ENCODE measurements around the gene TBC1D22A. TPM values are rescaled to one million over a fixed set of nuclear protein-coding genes. Genes with fewer than 3 reads are reported as not detected.

Gene TBC1D22A
- total RNA-seq, 1 donor from 2014 or later: 24.2 TPM

DNA sequence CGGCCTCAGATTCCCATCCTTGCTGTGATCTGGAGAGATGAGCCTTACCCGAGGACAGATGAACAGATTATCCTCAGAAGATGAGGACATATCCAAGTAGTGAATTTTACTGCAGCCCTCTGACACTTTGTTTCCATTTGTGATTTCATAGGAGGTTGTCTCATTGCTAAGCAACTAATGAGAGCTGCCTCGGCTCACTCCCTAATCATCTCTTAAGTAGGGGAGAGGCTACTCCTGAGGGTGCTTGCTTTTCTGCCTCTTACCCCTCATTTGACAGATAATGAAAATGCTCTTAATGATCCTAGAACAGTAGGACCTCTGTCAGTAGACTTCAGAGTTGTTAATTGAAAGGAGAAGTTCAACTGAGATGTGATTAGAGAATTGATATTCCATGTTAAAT, 150.9 kb downstream of the TBC1D22A start:
- Histone ChIP-seq H3K27ac (ENCODE audit: low read depth, low read length) (no peak overlapping the region), H4K20me1 (ENCODE audit: insufficient read depth, low read length) (peaks cover 21% of the 10 kb centered on the region), H3K36me3 (ENCODE audit: insufficient read depth, low read length) (peaks cover 5% of the 10 kb centered on the region), H3K9ac (ENCODE audit: low read length) (no peak overlapping the region), H3K4me3 (ENCODE audit: insufficient read depth, low read depth, low read length) (no peak overlapping the region), H3K27me3 (ENCODE audit: insufficient read depth, low read length) (no peaks in the 10 kb centered on the region), H3K4me2 (ENCODE audit: low read length) (no peak overlapping the region), H3K4me1 (ENCODE audit: insufficient read depth, low read length) (no peaks in the 10 kb centered on the region), H3K9me3 (ENCODE audit: insufficient read depth, low read depth, low read length) (no peaks in the 10 kb centered on the region), H2AFZ (ENCODE audit: low read depth, low read length) (no peak overlapping the region), H3K79me2 (ENCODE audit: insufficient read depth, low read length) (no peaks in the 10 kb centered on the region)
- H3K4me3 Mint-ChIP-seq (ENCODE audit: unreplicated experiment): no peak overlapping the region
- peaks cover 20% of the 10 kb centered on the region for H3K36me3 Mint-ChIP-seq (ENCODE audit: low read depth, unreplicated experiment)
- FAIRE-seq (no peak), DNase-seq (ENCODE audit: low read depth) (no peak)
- H3K9me3 Mint-ChIP-seq (ENCODE audit: unreplicated experiment): no peaks in the 10 kb centered on the region
- H3K27me3 Mint-ChIP-seq (ENCODE audit: low read depth, unreplicated experiment): no peaks in the 10 kb centered on the region
- TF ChIP-seq, protein P1, sequence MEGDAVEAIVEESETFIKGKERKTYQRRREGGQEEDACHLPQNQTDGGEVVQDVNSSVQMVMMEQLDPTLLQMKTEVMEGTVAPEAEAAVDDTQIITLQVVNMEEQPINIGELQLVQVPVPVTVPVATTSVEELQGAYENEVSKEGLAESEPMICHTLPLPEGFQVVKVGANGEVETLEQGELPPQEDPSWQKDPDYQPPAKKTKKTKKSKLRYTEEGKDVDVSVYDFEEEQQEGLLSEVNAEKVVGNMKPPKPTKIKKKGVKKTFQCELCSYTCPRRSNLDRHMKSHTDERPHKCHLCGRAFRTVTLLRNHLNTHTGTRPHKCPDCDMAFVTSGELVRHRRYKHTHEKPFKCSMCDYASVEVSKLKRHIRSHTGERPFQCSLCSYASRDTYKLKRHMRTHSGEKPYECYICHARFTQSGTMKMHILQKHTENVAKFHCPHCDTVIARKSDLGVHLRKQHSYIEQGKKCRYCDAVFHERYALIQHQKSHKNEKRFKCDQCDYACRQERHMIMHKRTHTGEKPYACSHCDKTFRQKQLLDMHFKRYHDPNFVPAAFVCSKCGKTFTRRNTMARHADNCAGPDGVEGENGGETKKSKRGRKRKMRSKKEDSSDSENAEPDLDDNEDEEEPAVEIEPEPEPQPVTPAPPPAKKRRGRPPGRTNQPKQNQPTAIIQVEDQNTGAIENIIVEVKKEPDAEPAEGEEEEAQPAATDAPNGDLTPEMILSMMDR (IDR thresholded peaks at IDR 0.05; ENCODE audit: insufficient read depth, low read depth, low read length): no peak
- TF ChIP-seq EZH2 (IDR thresholded peaks at IDR 0.05; ENCODE audit: insufficient read depth, low read length): no peak
- no peaks in the 10 kb centered on the region for H3K4me1 Mint-ChIP-seq (ENCODE audit: low read depth, unreplicated experiment)
- no peak overlapping the region for H3K27ac Mint-ChIP-seq (ENCODE audit: unreplicated experiment)

DNA sequence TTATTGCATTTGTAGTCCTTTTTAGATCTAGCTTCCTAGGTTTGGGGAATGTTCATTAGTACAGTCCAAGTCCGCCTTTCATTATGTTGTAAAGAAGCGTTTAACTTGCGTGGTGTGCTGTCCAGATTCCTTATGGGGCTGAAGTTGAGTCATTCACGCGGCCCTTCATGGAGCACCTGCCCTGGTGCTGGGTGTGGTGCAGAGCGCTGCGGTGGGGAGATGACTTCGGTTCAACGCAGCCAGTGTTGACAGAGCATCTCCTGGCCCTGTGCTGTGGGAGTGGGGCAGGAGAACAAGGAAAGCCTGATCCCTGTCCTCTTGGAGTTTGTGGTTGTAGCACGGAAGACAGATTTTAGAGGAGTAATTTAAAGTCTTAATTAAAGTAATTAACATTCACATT, 152.0 kb downstream of the TBC1D22A start:
- H3K9me3 Mint-ChIP-seq (ENCODE audit: unreplicated experiment): no peaks in the 10 kb centered on the region
- no peak overlapping the region for H3K4me3 ChIP-seq (ENCODE audit: insufficient read depth, low read depth, low read length)
- no peaks in the 10 kb centered on the region for H3K27me3 ChIP-seq (ENCODE audit: insufficient read depth, low read length)
- no peaks in the 10 kb centered on the region for H3K79me2 ChIP-seq (ENCODE audit: insufficient read depth, low read length)
- no peaks in the 10 kb centered on the region for H3K4me1 Mint-ChIP-seq (ENCODE audit: low read depth, unreplicated experiment)
- peaks cover 5% of the 10 kb centered on the region for H3K36me3 ChIP-seq (ENCODE audit: insufficient read depth, low read length)
- TF ChIP-seq, protein P1 (IDR thresholded peaks at IDR 0.05; ENCODE audit: insufficient read depth, low read depth, low read length): no peak
- no peak for TF ChIP-seq EZH2 (IDR thresholded peaks at IDR 0.05; ENCODE audit: insufficient read depth, low read length)
- H2AFZ ChIP-seq (ENCODE audit: low read depth, low read length): no peak overlapping the region
- no peaks in the 10 kb centered on the region for H3K9me3 ChIP-seq (ENCODE audit: insufficient read depth, low read depth, low read length)
- FAIRE-seq (no peak), DNase-seq (ENCODE audit: low read depth) (no peak)
- peaks cover 27% of the 10 kb centered on the region for H3K36me3 Mint-ChIP-seq (ENCODE audit: low read depth, unreplicated experiment)
- H3K4me1 ChIP-seq (ENCODE audit: insufficient read depth, low read length): no peaks in the 10 kb centered on the region
- H4K20me1 ChIP-seq (ENCODE audit: insufficient read depth, low read length): peaks cover 12% of the 10 kb centered on the region
- no peaks in the 10 kb centered on the region for H3K27me3 Mint-ChIP-seq (ENCODE audit: low read depth, unreplicated experiment)
- H3K9ac ChIP-seq (ENCODE audit: low read length): no peak overlapping the region
- no peak overlapping the region for H3K4me3 Mint-ChIP-seq (ENCODE audit: unreplicated experiment)
- H3K27ac ChIP-seq (ENCODE audit: low read depth, low read length): no peak overlapping the region
- no peak overlapping the region for H3K27ac Mint-ChIP-seq (ENCODE audit: unreplicated experiment)
- no peak overlapping the region for H3K4me2 ChIP-seq (ENCODE audit: low read length)

DNA sequence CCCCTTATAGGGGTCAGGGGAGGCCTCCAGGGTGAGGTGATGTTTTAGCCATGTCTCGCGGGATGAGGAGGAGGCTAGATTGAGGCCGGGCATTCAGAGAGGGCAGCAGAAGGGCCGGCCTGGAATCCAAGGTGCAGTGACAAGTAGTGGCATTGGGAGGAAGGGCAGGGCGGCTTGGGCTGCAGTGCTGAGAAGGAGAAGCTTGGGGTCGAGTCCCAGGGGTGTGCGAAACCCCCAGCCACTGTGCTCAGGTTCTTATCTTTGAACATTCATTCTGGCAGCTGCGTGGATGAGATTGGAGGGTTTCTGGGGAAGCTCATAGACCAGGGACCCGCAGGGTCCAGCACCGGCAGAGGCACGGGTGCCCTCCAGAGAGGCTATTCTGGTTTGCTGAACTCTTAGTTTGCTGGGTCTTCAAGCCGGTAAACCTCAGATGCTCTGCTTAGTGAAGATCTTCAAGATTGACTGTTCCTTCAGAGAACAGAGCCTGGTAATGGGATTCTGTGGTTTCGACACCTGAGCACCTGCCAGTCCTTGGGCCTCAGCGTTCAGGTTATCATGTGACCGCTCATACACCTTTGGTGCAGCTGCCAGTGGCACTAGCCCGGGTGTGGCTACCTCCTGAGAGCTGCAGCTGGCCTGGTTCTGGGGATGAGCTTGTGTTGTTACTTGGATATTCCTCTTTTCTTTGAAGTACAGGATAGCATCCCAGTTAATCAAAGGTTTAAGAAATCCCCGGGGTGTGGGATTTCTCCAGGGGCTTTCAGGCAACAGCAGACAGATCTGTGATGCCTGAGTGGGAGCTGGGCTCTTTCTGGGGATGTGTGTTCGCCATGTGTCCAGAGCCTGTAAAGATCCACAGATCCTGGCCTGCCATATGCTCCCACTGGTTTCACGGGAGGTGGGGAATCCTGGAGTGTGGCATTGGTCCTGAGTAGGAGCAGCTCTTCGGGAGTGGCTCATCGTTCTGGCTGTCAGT, 152.8 kb downstream of the TBC1D22A start:
- TF ChIP-seq, protein P1 (IDR thresholded peaks at IDR 0.05; ENCODE audit: insufficient read depth, low read depth, low read length): no peak
- TF ChIP-seq EZH2 (IDR thresholded peaks at IDR 0.05; ENCODE audit: insufficient read depth, low read length): no peak
- Histone ChIP-seq H3K27me3 (ENCODE audit: insufficient read depth, low read length) (no peaks in the 10 kb centered on the region), H3K4me3 (ENCODE audit: insufficient read depth, low read depth, low read length) (no peak overlapping the region), H3K4me1 (ENCODE audit: insufficient read depth, low read length) (no peaks in the 10 kb centered on the region), H3K4me2 (ENCODE audit: low read length) (no peak overlapping the region), H3K79me2 (ENCODE audit: insufficient read depth, low read length) (no peaks in the 10 kb centered on the region), H4K20me1 (ENCODE audit: insufficient read depth, low read length) (peaks cover 8% of the 10 kb centered on the region), H3K36me3 (ENCODE audit: insufficient read depth, low read length) (peaks cover 5% of the 10 kb centered on the region), H3K9me3 (ENCODE audit: insufficient read depth, low read depth, low read length) (no peaks in the 10 kb centered on the region), H2AFZ (ENCODE audit: low read depth, low read length) (no peak overlapping the region), H3K27ac (ENCODE audit: low read depth, low read length) (no peak overlapping the region), H3K9ac (ENCODE audit: low read length) (no peak overlapping the region)
- Mint-ChIP-seq H3K36me3 (ENCODE audit: low read depth, unreplicated experiment) (peaks cover 30% of the 10 kb centered on the region), H3K9me3 (ENCODE audit: unreplicated experiment) (no peaks in the 10 kb centered on the region), H3K27me3 (ENCODE audit: low read depth, unreplicated experiment) (no peaks in the 10 kb centered on the region), H3K4me3 (ENCODE audit: unreplicated experiment) (no peak overlapping the region), H3K27ac (ENCODE audit: unreplicated experiment) (no peak overlapping the region), H3K4me1 (ENCODE audit: low read depth, unreplicated experiment) (no peaks in the 10 kb centered on the region)
- no peak for DNase-seq (ENCODE audit: low read depth)
- no peak for FAIRE-seq

Data from astrocyte (in vitro differentiated cells and primary cell).